ENCODE measurements around the gene TRERF1.

GRCh38 chr6:42387336-42387735, 64.4 kb downstream of the TRERF1 start:
- TF ChIP-seq EZH2phosphoT487 (IDR thresholded peaks at IDR 0.05; ENCODE audit: low read depth, severe bottlenecking, unreplicated experiment) (no peak), CTCF (IDR thresholded peaks at IDR 0.05; ENCODE audit: poor library complexity) (no peak)
